ENCODE results near the gene PCIF1. TPM values are rescaled to one million over a fixed set of nuclear protein-coding genes. Genes with fewer than 3 reads are reported as not detected.

PCIF1 gene
- total and polyA plus RNA-seq, 9 of the 15 experiments (the other 6 are each of a cell fraction or from before 2014, with no cell fraction given): 5.8 to 29.4 (median 11.3) TPM

GRCh38 chr20:45934046-45934585, 367 bp upstream of the PCIF1 start (continued):
- TF ChIP-seq, protein P1, sequence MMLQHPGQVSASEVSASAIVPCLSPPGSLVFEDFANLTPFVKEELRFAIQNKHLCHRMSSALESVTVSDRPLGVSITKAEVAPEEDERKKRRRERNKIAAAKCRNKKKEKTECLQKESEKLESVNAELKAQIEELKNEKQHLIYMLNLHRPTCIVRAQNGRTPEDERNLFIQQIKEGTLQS (IDR thresholded peaks at IDR 0.05): no peak
- TF ChIP-seq, protein P1 (CRISPR knock-in tag; conservative IDR thresholded peaks at IDR 0.05): peak; percentile 25; the same call in 1 of the 2 replicates
- TF ChIP-seq, protein P2, sequence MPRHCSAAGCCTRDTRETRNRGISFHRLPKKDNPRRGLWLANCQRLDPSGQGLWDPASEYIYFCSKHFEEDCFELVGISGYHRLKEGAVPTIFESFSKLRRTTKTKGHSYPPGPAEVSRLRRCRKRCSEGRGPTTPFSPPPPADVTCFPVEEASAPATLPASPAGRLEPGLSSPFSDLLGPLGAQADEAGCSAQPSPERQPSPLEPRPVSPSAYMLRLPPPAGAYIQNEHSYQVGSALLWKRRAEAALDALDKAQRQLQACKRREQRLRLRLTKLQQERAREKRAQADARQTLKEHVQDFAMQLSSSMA (CRISPR knock-in tag; IDR thresholded peaks at IDR 0.05): no peak
- TF ChIP-seq KAT8 (IDR thresholded peaks at IDR 0.05; ENCODE audit: low read depth) (no peak), ARID4B (CRISPR knock-in tag; IDR thresholded peaks at IDR 0.05) (peak; percentile 64; the same call in 1 of the 2 replicates), CREB1 (IDR thresholded peaks at IDR 0.05) (no peak), CREB1 (CRISPR knock-in tag; IDR thresholded peaks at IDR 0.05) (0 out of 2 replicates have a peak, but pooled peaks have one; percentile 68), CGGBP1 (CRISPR knock-in tag; IDR thresholded peaks at IDR 0.05) (no peak), ETV6 (IDR thresholded peaks at IDR 0.05; ENCODE audit: borderline replicate concordance in 1 of 2, low read depth in 2 of 2, low read length in 1 of 2) (no peak), ETV6 (CRISPR knock-in tag; IDR thresholded peaks at IDR 0.05; ENCODE audit: borderline replicate concordance) (0 out of 2 replicates have a peak, but pooled peaks have one; percentile 11), ZFP36 (IDR thresholded peaks at IDR 0.05; ENCODE audit: low read depth, low read length, partially characterized antibody) (peak; percentile 51), GABPA (tag; conservative IDR thresholded peaks at IDR 0.05; ENCODE audit: low read depth) (no peak; the same call in 1 of the 2 replicates), FOXK1 (CRISPR knock-in tag; IDR thresholded peaks at IDR 0.05; ENCODE audit: borderline replicate concordance) (peak; percentile 68; the same call in 1 of the 2 replicates), ZC3H4 (CRISPR knock-in tag; IDR thresholded peaks at IDR 0.05; ENCODE audit: borderline replicate concordance) (0 out of 2 replicates have a peak, but pooled peaks have one; percentile 15), FOXA3 (CRISPR knock-in tag; conservative IDR thresholded peaks at IDR 0.05 in 1 of 2, IDR thresholded peaks at IDR 0.05 in 1 of 2) (0 out of 4 replicates have a peak, but pooled peaks of 1 of the 2 experiments have one; percentile 36), JUND (IDR thresholded peaks at IDR 0.05; ENCODE audit: borderline replicate concordance, low read depth, low read length) (no peak), JUND (tag; IDR thresholded peaks at IDR 0.05; ENCODE audit: borderline replicate concordance, low read depth, low read length) (peak; percentile 19; the same call in 1 of the 3 replicates), BRCA1 (IDR thresholded peaks at IDR 0.05) (no peak), BRCA1 (CRISPR knock-in tag; IDR thresholded peaks at IDR 0.05) (no peak), NELFE (IDR thresholded peaks at IDR 0.05; ENCODE audit: insufficient read depth, insufficient read length) (no peak), CREM (IDR thresholded peaks at IDR 0.05; ENCODE audit: low read depth) (peak; percentile 31)

Data from K562 (cell line).